NCI-H2227 (cell line): ENCODE data around the gene MAP4K4.
"Not testable (repeated sequence)": the region's sequence is repeated elsewhere in the genome, so short reads cannot be mapped to it uniquely, and the experiment has no call there.

Experiments used
- DNase-seq: peaks from one replicate; lab custom pipeline; 2025; ENCODE audit not compliant: unreplicated experiment; lab: John Stamatoyannopoulos, UW

Gene MAP4K4

DNA sequence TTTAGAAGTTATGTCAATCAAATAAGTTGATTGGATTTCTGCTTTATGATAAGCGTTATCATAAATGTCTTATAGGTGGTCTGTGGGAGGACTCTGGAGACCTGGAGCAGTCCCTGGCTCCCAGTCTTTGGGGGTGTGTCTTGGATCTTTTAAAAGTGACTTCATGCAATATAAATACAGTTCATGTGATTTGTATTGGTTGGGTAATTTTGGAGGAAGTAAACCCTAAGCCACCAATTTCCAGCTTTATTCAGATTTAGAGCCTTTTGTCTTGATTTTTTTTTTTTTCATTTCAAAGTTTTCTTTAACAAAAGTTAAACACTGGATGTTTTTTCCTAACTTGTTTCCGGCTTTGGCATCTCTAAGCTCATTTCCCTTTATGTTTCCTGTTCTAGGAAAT lies 68.8 kb downstream of the MAP4K4 start:
- DNase-seq = no peak

GRCh38 chr2:101766871-101767739 lies 69.6 kb downstream of the MAP4K4 start:
- DNase-seq = peak; percentile 28

- DNase-seq = no peak
Observed at GRCh38 chr2:101768556-101769220, 71.2 kb downstream of the MAP4K4 start.

- not testable (repeated sequence) for DNase-seq
Observed at GRCh38 chr2:101769726-101770125, 72.2 kb downstream of the MAP4K4 start.

GRCh38 chr2:101770726-101771125 lies 73.2 kb downstream of the MAP4K4 start:
- peak; percentile 65 for DNase-seq

- no peak for DNase-seq
Observed at GRCh38 chr2:101771227-101771902, 73.9 kb downstream of the MAP4K4 start.

DNA sequence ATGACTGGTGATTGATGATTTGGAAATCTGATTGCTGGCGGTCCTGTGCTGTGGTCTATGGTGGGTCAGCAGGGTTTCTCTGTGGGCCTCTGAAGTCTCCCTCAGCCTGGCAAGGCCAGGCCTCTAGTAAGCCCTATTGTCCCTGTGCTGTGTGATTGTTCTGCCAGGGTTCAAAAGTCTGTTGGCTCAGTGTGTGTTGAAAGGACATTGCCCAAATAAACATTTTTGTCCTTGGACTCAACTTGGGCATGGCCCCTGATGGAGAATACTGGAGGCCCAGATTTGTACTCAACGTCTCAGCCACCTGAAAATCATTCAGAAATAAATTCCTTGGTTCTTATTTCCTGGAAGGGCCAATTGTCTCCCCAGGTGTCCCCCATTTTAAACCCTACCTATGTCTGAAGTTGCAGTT lies 74.4 kb downstream of the MAP4K4 start:
- DNase-seq = no peak

DNA sequence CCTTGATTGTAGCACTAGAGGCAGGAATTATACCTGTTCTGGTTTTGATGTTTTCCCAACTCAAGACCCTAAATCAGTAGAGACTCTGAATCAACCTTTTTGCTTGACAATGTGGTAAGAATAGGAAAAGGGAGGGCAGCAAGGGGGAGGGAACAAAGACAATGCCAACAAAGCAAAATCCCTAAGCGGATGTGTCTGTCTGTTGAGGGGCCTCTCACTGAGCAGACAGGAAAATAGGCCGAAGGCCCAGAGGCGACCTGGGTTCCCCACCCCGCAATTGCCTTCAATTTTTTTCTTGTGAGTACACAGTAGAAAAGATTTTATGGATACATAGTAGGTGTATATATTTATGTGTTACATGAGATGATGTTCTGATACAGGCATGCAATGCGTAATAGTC lies 75.6 kb downstream of the MAP4K4 start:
- no peak for DNase-seq

DNA sequence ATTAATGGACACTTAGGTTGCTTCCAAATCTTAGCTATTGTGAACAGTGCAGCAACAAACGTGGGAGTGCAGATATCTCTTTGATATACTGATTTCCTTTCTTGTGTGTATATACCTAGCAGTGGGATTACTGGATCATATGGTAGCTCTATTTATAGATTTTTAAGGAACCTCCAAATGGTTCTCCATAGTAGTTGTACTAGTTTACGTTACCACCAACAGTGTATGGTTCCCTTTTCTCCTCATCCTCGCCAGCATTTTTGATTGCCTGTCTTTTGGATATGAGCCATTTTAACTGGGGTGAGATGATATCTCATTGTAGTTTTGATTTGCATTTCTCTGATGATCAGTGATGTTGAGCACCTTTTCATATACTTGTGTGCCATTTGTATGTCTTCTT lies 76.5 kb downstream of the MAP4K4 start:
- not testable (repeated sequence) for DNase-seq

GRCh38 chr2:101775092-101775491 lies 77.6 kb downstream of the MAP4K4 start:
- DNase-seq = no peak

DNA sequence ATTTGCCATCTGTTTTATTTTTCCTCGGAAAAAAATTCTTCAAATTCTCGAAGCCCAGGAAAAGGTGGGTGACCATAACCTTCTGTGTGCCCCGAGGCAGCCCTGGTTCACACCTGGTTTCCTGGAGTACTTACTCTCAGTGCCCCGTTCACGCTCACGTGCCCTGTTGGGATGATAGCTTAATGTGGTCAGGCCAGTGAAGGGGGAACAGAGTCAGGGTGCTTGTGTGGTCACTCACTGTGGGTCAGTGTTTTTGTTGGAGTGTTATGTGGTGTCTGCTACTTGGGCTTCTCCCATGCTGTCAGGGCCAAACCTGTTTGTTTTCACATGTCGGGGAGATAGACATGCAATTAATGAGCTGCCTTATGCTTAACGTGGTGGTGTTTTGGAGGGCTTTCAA lies 78.1 kb downstream of the MAP4K4 start:
- DNase-seq = no peak

DNA sequence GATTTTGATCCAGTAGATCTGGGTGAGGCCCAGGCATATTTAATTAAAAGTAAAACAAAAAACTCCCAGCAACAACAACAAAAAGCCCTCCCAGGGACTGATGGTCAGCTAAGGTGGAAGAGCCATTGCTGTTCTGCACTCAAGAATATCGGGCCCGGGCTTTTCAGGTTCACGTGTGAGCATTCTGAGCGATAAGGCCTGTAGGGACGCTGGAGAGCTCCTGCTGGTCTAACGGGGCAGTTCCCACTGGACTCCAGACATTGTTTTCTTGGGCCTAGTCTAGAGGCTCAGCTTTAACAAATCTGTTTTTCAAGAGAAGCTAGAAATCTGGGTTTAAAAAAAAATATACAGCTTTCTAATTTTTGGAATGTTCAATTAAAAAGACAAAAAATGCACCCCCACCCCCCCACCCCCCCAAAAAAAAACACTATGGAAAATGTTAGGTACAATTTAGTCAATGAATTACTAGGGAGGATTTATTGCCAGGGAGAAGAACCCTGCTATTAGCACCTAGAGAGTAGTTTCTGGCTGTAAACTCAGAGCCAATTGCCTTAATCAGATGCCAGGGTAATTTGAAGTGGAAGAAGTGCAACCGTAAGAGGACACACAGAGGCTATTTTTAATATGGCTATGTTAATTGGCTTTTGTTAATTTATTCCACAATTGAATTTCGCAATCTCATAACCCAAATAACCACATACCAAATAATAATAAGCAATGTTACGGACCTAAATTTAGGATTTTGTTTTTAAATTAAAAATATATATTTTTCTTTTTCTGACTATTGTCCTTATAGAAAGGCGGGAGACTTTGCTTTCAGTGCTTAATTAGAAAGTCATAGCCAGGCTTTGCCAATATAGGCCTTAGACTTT lies 78.9 kb downstream of the MAP4K4 start:
- DNase-seq = peak; percentile 47

GRCh38 chr2:101777337-101777736 lies 79.8 kb downstream of the MAP4K4 start:
- DNase-seq = no peak

DNA sequence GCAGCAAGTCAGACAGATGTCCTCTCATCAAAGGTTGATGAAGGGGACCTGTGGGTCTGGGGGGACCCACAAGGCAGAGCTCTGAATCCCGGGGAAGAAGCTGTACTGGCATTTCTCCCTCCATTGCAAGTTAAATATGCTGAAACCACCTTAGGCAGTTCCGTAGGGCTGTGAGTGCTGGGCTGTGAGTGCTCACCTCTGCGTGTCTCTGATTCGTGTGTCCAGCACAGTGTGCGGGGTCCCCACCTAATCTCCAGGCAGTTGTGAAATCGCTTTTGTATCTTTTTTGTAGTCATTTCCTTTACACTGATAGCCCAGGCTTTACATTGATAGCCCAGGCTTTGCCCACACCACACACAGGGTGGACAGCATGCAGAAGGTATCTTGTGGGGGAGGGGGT lies 80.6 kb downstream of the MAP4K4 start:
- DNase-seq = no peak

DNA sequence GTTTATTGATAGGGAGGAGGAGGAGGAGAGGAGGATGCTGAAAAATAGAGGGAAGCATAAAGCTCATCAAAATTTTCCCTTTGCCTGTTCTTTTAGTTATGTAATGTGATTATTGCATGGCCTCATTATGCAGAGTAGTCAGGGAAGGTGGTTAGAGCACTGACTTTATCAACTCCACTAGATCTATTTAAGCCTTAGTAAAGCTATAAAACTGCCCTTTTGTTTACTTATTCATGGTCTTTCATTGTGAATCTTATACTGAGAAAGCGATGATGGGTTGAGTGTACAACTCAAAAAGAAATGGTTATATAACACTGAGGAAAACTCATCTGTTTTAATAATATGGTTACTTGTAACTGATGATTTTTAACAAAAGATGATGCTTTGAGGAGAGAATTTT lies 81.7 kb downstream of the MAP4K4 start:
- no peak for DNase-seq

- DNase-seq = no peak
Observed at GRCh38 chr2:101779656-101780055, 82.1 kb downstream of the MAP4K4 start.

DNA sequence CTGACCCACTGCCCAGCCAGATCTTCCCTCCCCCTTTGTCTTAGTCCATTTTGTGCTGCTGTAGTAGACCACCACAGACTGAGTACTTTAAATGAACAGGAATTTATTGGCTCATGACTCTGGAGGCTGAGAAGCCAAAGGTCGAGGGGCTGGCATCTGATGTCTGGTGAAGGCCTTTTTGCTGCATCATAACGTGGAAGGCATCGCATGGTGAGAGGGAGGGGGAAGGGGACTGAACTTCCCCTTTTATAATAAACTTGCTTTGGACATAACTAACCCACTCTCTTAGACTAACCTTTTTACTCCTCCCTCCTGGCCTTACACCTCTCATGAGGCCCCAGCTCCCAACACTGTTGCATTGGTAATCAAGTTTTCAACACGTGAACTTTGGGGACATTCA lies 83.8 kb downstream of the MAP4K4 start:
- no peak for DNase-seq

GRCh38 chr2:101781791-101782426 lies 84.4 kb downstream of the MAP4K4 start:
- no peak for DNase-seq

DNA sequence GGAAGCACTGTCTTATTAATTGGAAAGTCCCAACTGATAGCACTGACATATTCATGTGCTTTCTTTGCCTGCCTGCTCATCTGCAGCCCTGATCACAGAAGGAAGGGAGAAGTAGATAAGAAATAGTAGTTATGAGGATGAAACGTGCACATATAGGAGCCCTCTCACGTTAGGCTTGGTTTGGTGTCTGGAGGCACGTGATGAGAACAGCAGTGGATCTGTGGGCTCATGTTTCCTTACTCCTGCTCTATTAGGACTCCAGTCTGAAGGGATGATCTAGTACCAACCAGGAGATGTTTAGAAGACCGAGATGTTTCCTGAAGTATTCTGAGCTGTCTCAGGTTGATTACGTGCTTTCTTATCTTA lies 84.9 kb downstream of the MAP4K4 start:
- DNase-seq = no peak

- DNase-seq = no peak
Observed at GRCh38 chr2:101787097-101787496, 89.6 kb downstream of the MAP4K4 start.

GRCh38 chr2:101788565-101788964 lies 91.1 kb downstream of the MAP4K4 start:
- DNase-seq = no peak
